D721Med (cell line): Measurements from ENCODE around the gene ARMC3.
"Not testable (repeated sequence)": the region's sequence is repeated elsewhere in the genome, so short reads cannot be mapped to it uniquely, and the experiment has no call there.

ENCODE experiments used
- DNase-seq: peaks from one replicate; pipeline ENCODE4 v3.0.0; 2011; ENCODE audit warnings: low spot score; ENCODE audit not compliant: insufficient read length
- FAIRE-seq: peaks from 2 replicates; lab custom pipeline; 2011; peaks lifted over from hg19 to GRCh38; lab: Jason Lieb, UNC
- CTCF ChIP-seq: IDR thresholded peaks from 2 replicates; pipeline ENCODE4 v1.5.1; 2012; ENCODE audit warnings: mild to moderate bottlenecking, control low read depth; ENCODE audit not compliant: insufficient read depth; ENCODE audit errors: missing control alignments

The ARMC3 gene

GRCh38 chr10:23069019-23069815 lies 141.4 kb downstream of the ARMC3 start:
- DNase-seq: no peak
- TF ChIP-seq CTCF: no peak
- FAIRE-seq: no peak

GRCh38 chr10:23070092-23070912 lies 142.4 kb downstream of the ARMC3 start:
- not testable (repeated sequence) for DNase-seq, FAIRE-seq

GRCh38 chr10:23070913-23071218 lies 143.0 kb downstream of the ARMC3 start:
- TF ChIP-seq CTCF: no peak
- DNase-seq (no peak), FAIRE-seq (no peak)

GRCh38 chr10:23072593-23072992 lies 144.7 kb downstream of the ARMC3 start:
- not testable (repeated sequence) for FAIRE-seq, DNase-seq

- no peak for TF ChIP-seq CTCF
- no peak for DNase-seq
Observed at GRCh38 chr10:23073527-23073926, 145.7 kb downstream of the ARMC3 start.

GRCh38 chr10:23075672-23076071 lies 147.8 kb downstream of the ARMC3 start:
- TF ChIP-seq CTCF: no peak
- DNase-seq (no peak), FAIRE-seq (no peak)

More at GRCh38 chr10:23073527-23073926, 145.7 kb downstream of the ARMC3 start:
- FAIRE-seq: no peak

- TF ChIP-seq CTCF: no peak
- no peak for DNase-seq
- no peak for FAIRE-seq
Observed at GRCh38 chr10:23078114-23078513, 150.3 kb downstream of the ARMC3 start.

GRCh38 chr10:23079700-23080099 lies 151.8 kb downstream of the ARMC3 start:
- no peak for TF ChIP-seq CTCF
- no peak for FAIRE-seq
- DNase-seq: no peak
